Neural progenitor cell (in vitro differentiated cells): ENCODE results near the gene PKP3.

ENCODE experiments used
- CTCF ChIP-seq: fragments of 200-600 bp; sonication (generic); IDR thresholded peaks from 2 replicates; pipeline ENCODE4 v1.5.1; 2017; ENCODE audit warnings: antibody characterized with exemption, mild to moderate bottlenecking
- EZH2 ChIP-seq: fragments of 200-600 bp; sonication (generic); IDR thresholded peaks from 2 replicates; pipeline ENCODE4 v1.6.1; 2017; ENCODE audit warnings: antibody characterized with exemption, mild to moderate bottlenecking, moderate library complexity

GRCh38 chr11:433641-434040 is 39.6 kb downstream of the PKP3 start:
- no peak for TF ChIP-seq CTCF
- no peak for TF ChIP-seq EZH2
